ENCODE results near the gene LTK. TPM values are rescaled to one million over a fixed set of nuclear protein-coding genes. Genes with fewer than 3 reads are reported as not detected.

Gene LTK
- total and polyA plus RNA-seq, 2 experiments from 2014 or later, result 3.0 to 3.7 TPM

GRCh38 chr15:41501931-41502794 is 11.5 kb downstream of the LTK start:
- no peak for TF ChIP-seq CTCF (IDR thresholded peaks at IDR 0.05; ENCODE audit: low read depth, low read length)
- peak in 1 of 2 donors; percentile 15 for DNase-seq (ENCODE audit: low read depth in 1 of 2, low spot score in 1 of 2)

GRCh38 chr15:41501191-41501917 is 12.3 kb downstream of the LTK start:
- peak overlapping the region; percentile 6 for H3K4me3 ChIP-seq
- no peaks in the 10 kb centered on the region for H3K9me3 ChIP-seq (ENCODE audit: low read depth)
- no peak for TF ChIP-seq CTCF (IDR thresholded peaks at IDR 0.05; ENCODE audit: low read depth, low read length)
- no peaks in the 10 kb centered on the region for H3K4me1 ChIP-seq (ENCODE audit: low read depth)
- peaks cover 100% of the 10 kb centered on the region for H3K27me3 ChIP-seq
- H3K36me3 ChIP-seq, result no peaks in the 10 kb centered on the region
- peak in 1 of 2 donors; percentile 47 for DNase-seq (ENCODE audit: low read depth in 1 of 2, low spot score in 1 of 2)
- no peak overlapping the region for H3K27ac ChIP-seq

More at GRCh38 chr15:41501931-41502794, 11.5 kb downstream of the LTK start:
- Histone ChIP-seq H3K9me3 (ENCODE audit: low read depth) (no peaks in the 10 kb centered on the region), H3K27me3 (peaks cover 100% of the 10 kb centered on the region), H3K4me1 (ENCODE audit: low read depth) (no peaks in the 10 kb centered on the region), H3K36me3 (no peaks in the 10 kb centered on the region), H3K27ac (no peak overlapping the region), H3K4me3 (peak overlapping the region; percentile 6)

- Histone ChIP-seq H3K27me3 (peaks cover 100% of the 10 kb centered on the region), H3K27ac (no peak overlapping the region), H3K4me3 (no peak overlapping the region), H3K9me3 (ENCODE audit: low read depth) (no peaks in the 10 kb centered on the region), H3K36me3 (no peaks in the 10 kb centered on the region), H3K4me1 (ENCODE audit: low read depth) (no peaks in the 10 kb centered on the region)
- no peak for DNase-seq (ENCODE audit: low read depth in 1 of 2, low spot score in 1 of 2)
- TF ChIP-seq CTCF (IDR thresholded peaks at IDR 0.05; ENCODE audit: low read depth, low read length), result no peak
Observed at GRCh38 chr15:41499109-41499851, 14.3 kb downstream of the LTK start.

- DNase-seq (ENCODE audit: low read depth in 1 of 2, low spot score in 1 of 2), result no peak
- TF ChIP-seq CTCF (IDR thresholded peaks at IDR 0.05; ENCODE audit: low read depth, low read length), result no peak
- Histone ChIP-seq H3K9me3 (ENCODE audit: low read depth) (no peaks in the 10 kb centered on the region), H3K4me1 (ENCODE audit: low read depth) (no peaks in the 10 kb centered on the region), H3K36me3 (no peaks in the 10 kb centered on the region), H3K4me3 (no peak overlapping the region), H3K27ac (no peak overlapping the region), H3K27me3 (peaks cover 100% of the 10 kb centered on the region)
Observed at GRCh38 chr15:41498657-41499056, 15.0 kb downstream of the LTK start.
